Erythroblast (primary cell): Measurements from ENCODE around the gene GOLGA6L7.
A peak's percentile ranks its signal among the peaks of the same experiment; 100 is the strongest.
"Not testable (repeated sequence)": the region's sequence is repeated elsewhere in the genome, so short reads cannot be mapped to it uniquely, and the experiment has no call there.

Experiments
- DNase-seq, 2 experiments: peaks; one replicate each; lab custom pipeline; 2025; lab: John Stamatoyannopoulos, UW
- GATA1 ChIP-seq: IDR thresholded peaks from 2 replicates; pipeline ENCODE4 v1.6.1; 2011; ENCODE audit warnings: low read depth, mild to moderate bottlenecking, control low read depth, low read length, moderate library complexity
- POLR2A ChIP-seq: IDR thresholded peaks from 2 replicates; pipeline ENCODE4 v1.6.1; 2011; ENCODE audit warnings: mild to moderate bottlenecking, low read length

Gene GOLGA6L7

DNA sequence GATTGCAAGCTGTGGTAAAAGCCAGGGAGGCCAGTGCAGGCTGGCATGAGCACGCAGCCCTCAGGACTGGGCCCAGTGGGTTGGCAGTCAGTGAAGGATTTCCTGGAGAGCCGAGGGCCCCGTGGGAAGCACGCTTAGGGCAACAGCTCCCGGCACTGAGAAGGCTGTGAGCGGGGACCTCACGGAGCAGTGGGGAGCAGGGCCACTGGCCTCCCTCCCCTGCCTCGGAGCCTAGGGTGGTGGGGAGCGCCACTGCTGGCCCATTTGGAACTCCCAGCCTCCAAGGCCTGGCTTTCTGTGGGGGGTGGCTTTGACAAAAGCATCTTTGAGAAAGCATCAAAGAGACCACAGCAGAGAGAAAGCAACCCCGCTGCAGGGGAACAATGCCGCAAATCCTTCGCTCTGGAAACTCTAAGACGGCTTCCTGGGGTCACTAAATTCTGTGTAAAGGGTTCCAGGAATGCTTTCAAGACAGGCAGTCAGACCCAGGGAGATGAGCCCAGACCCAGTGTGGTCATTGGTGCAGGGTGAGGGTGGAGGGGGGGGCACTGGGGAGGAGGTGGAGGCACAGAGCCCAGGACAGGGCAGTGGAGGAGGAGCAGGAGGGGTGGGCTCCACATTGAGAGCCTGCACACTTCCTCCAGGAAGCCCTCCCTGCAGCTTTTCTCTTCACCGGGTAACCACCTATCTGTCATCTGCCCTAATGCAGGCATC lies 27.8 kb upstream of the GOLGA6L7 start:
- TF ChIP-seq GATA1 (no peak), POLR2A (no peak)
- DNase-seq: no peak

DNA sequence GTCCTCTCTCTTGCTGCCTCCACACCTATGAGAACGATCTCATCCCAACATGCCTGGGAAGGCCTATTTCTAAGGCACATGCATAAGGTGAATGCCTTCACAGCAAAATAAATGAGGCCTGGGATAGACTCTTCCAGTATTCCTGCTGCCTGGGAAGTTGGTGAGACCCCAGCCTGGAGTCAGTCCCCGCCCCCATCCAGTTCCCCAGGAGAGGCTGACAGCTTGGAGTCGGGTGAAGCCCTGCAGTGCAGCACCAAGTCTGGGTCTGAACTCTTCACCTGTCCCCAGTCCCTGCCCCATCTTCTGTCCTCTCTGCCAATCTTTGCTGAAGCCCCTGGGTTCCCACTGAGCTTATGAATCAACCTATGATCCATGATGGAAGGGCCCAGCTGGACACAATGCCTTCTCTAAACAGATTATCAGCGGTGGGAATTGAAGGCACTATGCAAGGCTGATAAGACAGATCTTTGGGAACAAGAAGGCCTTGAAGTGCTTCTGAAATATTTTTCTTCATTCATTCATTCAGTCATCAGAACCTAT lies 27.1 kb upstream of the GOLGA6L7 start:
- TF ChIP-seq POLR2A (no peak), GATA1 (no peak)
- DNase-seq: no peak

DNA sequence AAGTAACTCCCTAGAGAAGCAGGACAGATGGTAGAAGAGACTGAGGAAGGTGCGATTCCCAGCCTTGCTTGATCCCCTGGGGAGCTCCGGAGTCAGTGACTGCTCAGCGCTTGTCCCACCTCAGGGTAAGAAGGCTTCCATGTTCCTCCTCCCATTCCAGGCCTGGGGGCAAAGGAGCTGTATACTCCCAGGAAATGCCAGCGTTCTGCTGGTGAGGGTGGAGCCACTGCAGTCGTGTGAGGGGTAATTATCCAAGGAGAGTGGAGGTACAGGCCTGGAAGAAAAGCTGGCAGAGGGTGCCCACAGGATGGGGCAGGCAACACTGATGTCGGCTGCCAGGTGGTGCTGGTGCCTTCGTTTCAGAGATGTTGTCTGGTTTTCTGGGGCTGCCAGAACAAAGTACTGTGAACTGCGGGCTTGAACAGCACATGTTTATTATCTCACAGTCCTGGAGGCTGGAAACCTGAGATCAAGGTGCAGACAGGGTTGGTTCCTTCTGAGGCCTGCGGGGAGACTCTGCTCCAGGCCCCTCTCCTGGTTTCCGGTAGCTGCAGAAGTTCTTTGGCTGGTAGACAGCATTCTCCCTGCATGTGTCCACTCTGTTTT lies 25.2 kb upstream of the GOLGA6L7 start:
- no peak for DNase-seq
- no peak for TF ChIP-seq POLR2A
- no peak for TF ChIP-seq GATA1

DNA sequence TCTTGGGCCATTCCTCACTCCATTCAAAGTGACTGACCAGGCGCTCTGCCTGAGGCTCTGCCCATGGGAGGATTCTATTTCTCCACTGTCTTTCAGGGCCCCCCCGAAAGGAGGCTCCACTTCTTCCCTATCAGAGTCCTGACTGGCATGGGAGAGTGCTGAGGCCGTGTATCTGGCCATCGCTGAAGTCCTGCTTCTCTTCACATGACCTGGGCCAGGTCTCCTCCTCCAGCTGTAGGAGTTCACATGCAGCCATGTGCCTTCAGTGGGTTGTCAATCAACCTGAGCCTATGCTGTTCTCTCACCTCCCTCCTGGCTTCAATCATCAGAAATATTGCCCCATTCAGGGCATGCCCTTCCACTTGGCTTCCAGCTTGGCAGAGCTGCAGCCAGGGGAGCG lies 24.6 kb upstream of the GOLGA6L7 start:
- TF ChIP-seq POLR2A (no peak), GATA1 (no peak)
- DNase-seq: no peak

DNA sequence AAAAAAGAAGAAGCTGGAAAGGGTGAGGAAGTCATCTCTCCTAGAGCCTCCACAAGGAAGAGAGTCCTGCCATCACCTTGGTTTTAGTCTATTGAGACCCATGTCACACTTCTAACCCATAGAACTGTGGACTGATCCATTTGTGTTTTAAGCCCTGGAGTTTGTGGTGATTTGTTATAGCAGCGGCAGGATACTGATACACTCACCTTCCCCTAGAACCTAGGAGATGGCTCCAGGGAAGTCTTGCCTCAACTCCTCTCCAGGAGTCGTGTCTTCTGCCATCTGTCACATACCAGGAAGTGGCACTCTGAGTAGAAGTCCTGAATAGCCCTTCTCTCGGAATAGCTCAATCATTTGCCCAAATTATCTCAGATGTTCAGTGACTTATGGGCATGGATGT lies 22.7 kb upstream of the GOLGA6L7 start:
- TF ChIP-seq GATA1 (no peak), POLR2A (no peak)
- no peak for DNase-seq

DNA sequence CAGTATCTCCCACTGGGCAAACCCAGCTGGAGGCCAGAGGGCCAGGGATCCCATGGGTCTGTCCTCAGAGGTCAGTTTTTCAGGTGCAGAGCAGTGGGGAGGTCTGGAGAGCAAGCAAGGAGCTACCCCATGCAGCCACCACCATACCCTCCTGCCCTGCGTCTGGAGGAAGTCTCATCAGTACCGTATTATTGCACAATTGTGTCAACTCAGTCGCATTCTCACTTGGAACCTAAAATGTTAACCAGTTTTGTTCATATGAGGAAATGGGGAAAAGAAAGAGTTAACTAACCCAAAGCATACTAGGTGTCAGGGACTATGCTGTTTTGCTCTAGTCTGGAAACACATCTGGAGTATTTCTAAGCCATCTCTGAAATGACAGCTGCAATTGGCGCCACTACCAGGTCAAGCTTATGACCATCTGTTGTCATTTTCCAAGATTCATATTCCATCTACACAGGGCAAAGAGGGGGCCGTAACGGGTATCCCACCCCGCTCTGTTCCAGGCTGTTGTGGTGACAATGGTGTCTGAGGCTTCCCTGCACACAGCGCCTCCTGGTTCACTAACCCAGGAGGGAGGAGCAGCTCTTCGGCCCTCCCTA lies 20.4 kb upstream of the GOLGA6L7 start:
- no peak for DNase-seq
- TF ChIP-seq GATA1: no peak
- TF ChIP-seq POLR2A: no peak

DNA sequence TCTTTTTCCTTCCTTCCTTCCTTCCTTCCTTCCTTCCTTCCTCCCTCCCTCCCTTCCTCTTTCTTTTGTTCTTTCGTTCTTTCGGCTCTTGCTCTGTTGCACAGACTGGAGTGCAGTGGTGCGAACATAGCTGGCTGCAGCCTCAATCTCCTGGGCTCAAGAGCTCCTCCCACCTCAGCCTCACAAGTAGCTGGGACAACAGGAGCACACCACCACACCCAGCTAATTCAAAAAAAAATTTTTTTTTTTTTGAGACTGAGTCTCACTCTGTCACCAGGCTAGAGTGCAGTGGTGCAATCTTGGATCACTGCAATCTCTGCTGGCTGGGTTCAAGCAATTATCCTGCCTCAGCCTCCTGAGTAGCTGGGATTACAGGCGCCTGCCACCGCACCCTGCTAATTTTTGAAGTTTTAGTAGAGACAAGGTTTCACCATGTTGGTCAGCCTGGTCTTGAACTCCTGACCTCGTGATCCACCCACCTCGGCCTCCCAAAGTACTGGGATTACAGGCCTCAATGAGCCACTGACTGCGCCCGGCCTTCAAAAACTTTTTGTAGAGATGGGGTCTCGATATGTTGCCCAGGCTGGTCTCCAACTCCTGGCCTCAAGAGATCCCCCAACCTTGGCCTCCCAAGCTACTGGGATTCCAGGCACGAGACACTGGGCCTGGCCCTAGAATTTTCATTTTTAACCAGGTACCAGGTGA lies 13.3 kb upstream of the GOLGA6L7 start:
- DNase-seq: not testable (repeated sequence)

DNA sequence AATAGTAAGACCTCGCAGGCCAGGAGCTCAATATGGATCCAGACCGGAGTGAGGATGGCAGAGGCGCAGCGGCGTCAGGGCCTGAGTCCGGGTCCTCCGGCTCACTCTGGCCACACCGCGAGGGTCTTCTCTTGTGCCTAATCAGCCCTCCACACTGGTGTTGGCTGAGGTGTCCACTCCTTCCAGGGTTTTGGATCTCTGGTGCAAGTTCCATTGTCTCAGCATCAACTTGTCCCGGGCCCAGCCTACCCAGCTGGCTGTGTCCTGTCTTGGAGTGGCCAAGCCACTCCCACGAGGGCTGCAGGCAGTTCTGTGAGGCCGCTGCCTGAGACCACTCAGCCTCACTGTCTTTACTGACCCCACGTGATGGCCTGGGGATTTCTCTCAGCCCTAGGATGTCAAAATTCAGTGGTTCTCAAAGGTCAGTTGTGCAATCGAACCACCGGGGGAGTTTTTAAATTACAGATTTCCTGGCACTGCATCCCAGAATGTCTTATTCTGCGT lies 12.6 kb upstream of the GOLGA6L7 start:
- DNase-seq: no peak
- TF ChIP-seq GATA1: no peak
- TF ChIP-seq POLR2A: no peak

DNA sequence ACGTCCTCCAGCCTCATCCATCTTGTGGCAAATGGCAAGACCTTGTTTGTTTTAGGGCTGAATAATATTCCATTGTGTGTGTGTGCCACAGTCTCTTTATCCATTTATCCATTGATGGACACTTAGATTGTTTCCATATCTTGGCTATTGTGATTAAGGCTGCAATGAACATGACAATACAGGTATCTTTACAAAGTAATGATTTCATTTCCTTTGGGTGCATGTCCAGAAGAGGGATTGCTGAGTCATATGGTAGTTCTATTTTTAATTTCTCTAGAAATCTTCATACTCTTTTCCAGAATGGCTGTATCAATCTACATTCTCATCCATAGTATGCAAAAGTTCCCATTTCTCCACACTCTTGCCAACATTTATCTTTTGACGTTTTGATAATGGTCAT lies 6.1 kb upstream of the GOLGA6L7 start:
- DNase-seq: not testable (repeated sequence)

DNA sequence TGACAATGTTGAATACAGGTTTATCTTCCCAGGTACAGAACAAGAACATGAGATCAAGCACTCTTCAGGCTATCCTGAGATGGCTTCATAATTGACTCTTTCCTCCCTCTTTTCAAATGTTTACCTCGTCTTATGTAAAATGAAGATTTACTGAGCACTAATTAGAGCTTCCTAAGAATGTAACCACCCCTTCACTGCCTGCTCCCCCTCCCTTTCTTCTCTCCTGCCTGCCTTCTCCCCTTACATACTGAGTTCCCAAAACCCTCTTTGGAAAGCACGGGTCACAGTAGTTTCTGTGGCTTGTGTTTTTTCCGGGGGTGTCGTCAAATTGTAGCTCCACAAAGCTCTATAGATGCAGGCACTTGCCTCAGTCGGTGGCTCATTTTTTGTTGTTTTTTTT lies 5.2 kb upstream of the GOLGA6L7 start:
- DNase-seq: not testable (repeated sequence)

DNA sequence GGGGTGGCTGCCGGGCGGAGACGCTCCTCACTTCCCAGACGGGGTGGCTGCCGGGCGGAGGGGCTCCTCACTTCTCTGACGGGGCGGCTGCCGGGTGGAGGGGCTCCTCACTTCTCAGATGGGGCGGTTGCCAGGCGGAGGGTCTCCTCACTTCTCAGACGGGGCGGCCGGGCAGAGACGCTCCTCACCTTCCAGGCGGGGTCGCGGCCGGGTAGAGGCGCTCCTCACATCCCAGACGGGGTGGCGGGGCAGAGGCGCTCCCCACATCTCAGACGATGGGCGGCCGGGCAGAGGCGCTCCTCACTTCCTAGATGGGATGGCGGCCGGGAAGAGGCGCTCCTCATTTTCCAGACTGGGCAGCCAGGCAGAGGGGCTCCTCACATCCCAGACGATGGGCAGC lies 1.3 kb upstream of the GOLGA6L7 start:
- DNase-seq: not testable (repeated sequence)

DNA sequence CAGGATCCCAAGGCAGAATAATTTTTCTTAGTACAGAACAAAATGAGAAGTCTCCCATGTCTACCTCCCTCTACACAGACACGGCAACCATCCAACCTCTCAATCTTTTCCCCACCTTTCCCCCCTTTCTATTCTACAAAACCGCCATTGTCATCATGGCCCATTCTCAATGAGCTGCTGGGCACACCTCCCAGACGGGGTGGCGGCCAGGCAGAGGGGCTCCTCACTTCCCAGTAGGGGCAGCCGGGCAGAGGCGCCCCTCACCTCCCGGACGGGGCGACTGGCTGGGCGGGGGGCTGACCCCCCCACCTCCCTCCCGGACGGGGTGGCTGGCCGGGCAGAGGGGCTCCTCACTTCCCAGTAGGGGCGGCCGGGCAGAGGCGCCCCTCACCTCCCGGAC lies 827 bp upstream of the GOLGA6L7 start:
- DNase-seq: not testable (repeated sequence)

DNA sequence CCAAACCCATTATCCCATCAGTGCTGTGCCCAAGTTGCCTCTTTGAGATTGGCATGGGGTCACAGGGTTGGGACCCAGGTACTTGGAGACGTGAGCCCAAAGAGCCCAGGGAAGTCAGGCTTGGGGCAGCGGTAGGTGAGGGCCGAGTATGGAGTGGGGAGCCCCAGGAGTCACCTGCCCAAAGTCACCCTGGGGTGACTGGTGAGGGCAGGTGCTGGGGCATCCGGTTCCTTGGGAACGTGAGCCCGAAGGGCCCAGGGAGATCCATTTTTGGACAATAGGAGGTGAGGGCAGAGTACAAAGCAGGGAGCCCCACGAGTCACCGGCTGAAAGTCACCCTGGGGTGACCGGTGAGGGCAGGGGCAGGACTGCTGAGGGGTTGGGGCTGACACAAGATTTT lies 485 bp downstream of the GOLGA6L7 start:
- not testable (repeated sequence) for DNase-seq

DNA sequence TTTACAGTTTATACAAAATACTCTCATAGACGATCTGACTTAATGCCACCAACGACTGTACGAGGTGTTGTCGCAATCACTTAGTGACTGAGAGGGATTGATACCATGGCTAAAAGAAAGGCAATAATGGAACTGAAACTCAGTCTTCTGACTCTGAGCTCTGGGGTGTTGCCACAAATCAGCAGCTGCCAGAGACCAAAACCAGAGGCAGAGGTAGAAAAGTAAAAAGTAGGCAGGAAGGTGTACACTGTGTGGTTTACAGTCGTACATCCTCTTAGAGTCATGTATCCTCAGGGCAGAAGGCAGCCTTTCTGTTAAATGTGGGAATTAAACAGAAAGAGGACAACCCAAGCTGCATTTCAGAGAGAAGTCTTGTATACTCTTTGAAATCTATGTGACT lies 1.2 kb downstream of the GOLGA6L7 start:
- not testable (repeated sequence) for DNase-seq

DNA sequence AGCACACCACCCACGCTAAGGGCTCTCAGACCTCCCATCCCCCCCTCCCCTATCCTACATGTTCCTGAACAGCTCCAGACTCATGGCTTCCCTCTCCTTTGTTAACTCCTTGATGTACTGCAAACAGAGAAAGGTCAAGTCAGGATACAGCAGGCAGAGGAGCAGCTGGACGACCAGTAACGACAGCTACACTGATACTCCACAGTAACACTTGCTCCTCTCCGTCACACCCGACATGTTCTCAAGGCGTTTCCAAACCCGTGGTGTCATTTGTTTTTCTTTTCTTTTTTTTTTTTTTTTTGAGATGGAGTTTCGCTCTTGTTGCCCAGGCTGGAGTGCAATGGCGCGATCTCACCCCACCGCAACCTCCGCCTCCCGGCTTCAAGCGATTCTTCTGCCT lies 4.3 kb downstream of the GOLGA6L7 start:
- DNase-seq: not testable (repeated sequence)

DNA sequence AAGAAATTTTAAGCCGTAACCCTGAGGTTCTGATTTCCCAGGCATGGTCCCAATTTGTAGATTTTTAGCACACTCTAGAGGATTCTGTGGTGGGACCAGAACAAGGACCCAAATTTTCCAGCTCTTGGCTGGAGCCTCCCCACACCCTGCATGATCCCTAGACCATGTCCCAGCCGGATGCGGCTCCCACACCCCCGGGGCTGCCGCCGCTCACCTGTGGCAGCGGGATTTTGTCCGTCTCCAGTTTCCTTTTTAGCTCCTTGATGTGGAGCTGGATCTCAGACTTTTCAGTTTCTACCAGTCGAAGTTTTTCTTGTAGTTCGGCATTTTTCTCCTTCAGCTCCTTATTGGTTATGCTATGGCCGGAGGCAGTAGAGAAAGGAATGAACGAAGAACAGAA lies 4.9 kb downstream of the GOLGA6L7 start:
- not testable (repeated sequence) for DNase-seq

DNA sequence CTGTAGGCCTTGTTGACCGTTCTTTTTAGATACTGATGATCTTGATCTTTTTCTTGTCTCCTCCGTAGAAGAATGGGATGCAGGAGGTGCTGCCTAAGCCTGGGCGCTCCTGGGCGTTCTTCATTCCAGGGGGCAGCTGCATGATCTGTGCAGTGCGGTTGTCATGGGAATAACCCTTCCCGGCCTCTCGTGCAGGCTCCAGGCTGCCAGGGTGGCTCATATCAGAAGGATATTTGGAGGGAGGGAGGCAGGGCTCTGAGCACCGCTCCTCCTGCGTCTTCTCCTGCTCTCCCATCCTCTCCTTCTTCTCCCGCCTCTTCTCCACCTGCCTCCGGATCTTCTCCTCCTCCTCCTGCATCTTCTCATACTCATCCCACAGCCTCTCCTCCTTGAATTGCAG lies 6.2 kb downstream of the GOLGA6L7 start:
- DNase-seq: not testable (repeated sequence)

DNA sequence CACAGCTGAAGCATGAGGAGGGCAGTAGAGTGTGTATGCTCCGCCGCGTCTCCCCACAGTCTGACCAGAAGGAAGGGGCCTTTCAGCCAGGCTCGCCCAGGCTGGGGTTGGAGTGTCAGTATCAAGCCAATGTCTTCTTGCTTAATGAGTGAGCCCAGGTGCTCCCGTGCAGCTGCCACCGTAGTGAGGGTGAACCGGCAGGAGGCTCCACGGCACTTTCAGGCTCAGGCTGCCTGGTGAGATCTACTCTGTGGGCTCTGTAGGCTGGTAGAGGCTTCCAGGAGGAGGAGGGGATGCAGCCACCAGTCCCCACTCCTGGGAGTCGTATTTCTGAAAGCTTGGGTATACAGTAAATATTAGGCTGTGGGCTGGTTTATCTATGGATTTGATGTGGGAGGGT lies 8.2 kb downstream of the GOLGA6L7 start:
- not testable (repeated sequence) for DNase-seq

DNA sequence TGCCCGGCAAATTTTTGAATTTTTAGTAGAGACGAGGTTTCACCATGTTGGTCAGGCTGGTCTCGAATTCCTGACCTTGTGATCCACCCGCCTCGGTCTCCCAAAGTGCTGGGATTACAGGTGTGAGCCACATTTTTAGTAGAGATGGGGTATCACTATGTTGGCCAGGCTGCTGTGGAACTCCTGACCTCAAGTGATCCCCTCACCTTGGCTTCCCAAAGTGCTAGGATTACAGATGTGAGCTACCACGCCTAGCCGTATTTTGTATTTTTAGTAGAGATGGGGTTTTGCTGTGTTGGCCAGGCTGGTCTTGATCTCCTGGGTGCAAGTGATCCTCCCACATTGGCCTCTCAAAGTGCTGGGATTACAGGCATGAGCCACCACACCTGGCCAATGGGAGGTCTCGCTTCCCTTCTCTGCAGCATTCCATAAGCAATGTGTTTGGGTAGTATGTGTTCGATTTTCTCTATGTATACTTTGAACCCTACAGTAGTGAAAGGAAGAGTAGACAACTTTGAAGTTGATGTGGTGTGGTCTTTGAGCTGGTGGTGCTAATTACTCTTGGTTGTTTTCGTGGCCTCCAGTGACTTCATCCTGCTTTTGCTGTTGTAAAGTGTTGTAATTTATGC lies 13.4 kb downstream of the GOLGA6L7 start:
- not testable (repeated sequence) for DNase-seq

DNA sequence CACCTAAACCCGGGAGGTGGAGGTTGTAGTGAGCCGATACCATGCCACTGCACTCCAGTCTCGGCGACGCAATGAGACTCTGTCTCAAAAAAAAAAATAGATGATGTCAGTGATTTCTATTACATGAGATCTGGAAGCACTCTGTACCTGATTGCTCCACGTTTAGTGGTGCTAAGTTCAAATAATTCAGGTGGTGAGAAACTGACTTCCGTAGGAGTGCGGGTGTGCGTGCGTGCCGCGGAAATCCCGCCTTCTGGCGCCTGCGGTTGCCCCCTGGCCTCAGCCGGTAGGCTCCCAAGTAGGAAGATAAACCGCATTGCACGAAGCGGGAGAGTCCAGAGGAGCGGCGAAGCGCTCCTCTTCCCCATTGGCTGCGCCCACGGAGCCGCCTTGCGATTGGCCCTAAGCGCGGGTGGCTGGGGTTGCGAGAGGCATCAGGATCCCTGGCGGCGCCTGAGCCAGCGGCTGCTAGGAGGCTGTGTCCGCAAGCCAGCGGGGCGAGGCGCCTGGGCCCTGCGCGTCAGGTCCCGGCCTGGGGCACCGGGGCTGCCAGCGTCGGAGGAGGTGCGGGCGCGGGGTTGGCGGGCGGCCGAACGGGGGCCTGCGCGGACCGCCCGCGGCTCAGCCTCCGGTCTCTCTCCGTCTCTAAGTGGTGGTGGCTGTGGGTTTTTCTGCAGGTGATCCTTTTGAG lies 16.4 kb downstream of the GOLGA6L7 start:
- peak; percentile 74 to 75 for DNase-seq
